Peyer's patch (tissue), 4 donors: Measurements from ENCODE around the gene TCF7L2. TPM values are rescaled to one million over a fixed set of nuclear protein-coding genes. Genes with fewer than 3 reads are reported as not detected.

ENCODE experiments used
- DNase-seq, 3 donors: peaks; one replicate each; pipeline ENCODE4 v3.0.0-alpha.2; 2017 to 2019
- H3K27ac ChIP-seq, 4 donors: fragments of 200-600 bp; sonication (generic); one replicate each; pipeline ENCODE4 v1.5.1; 2016 to 2019
- H3K27me3 ChIP-seq, 2 donors: fragments of 200-600 bp; sonication (generic); one replicate each; pipeline ENCODE4 v1.5.1; 2019
- H3K36me3 ChIP-seq, 3 donors: fragments of 200-600 bp; sonication (generic); one replicate each; pipeline ENCODE4 v1.5.1; 2016 to 2019
- H3K4me1 ChIP-seq, 4 donors: fragments of 200-600 bp; sonication (generic); one replicate each; pipeline ENCODE4 v1.5.1; 2016 to 2019
- H3K4me3 ChIP-seq, 4 donors: fragments of 200-600 bp; sonication (generic); 1 replicate in 3 of 4; 2 replicates in 1 of 4; pipeline ENCODE4 v1.5.1; 2016 to 2019; ENCODE audit warnings: mild to moderate bottlenecking in 1 of 4
- H3K9me3 ChIP-seq, 4 donors: fragments of 200-600 bp; sonication (generic); one replicate each; pipeline ENCODE4 v1.5.1; 2016 to 2019; ENCODE audit warnings: mild to moderate bottlenecking in 1 of 4
- CTCF ChIP-seq, 6 experiments: fragments of 450-650 bp in 4 of 6; fragments of 200-600 bp in 2 of 6; sonication (generic) in 1 of 6; IDR thresholded peaks; one replicate each; pipeline ENCODE4 v1.5.1; 2017 to 2019; ENCODE audit warnings: antibody characterized with exemption in 6 of 6, mild to moderate bottlenecking in 3 of 6, moderate library complexity in 1 of 6
- POLR2A ChIP-seq, 2 donors: fragments of 450-650 bp; IDR thresholded peaks; one replicate each; pipeline ENCODE4 v1.5.1; 2017; ENCODE audit warnings: antibody characterized with exemption in 2 of 2, mild to moderate bottlenecking in 2 of 2, moderate library complexity in 2 of 2
- total RNA-seq, 4 donors: library from RNA; depleted of rRNA; stranded (reverse); fragments of >200 nt; gene quantifications; one replicate each; pipeline ENCODE4 v1.1.0, GENCODE V29; 2016

Gene TCF7L2
- total RNA-seq, 4 donors from 2014 or later, result 72.3 to 148 (median 93.0) TPM

GRCh38 chr10:113115556-113115955 is 165.5 kb downstream of the TCF7L2 start:
- Histone ChIP-seq H3K4me1 (peaks cover 0 to 7% (median 1%) of the 10 kb centered on the region in 4 donors), H3K9me3 (no peaks in the 10 kb centered on the region), H3K36me3 (no peaks in the 10 kb centered on the region), H3K27me3 (no peaks in the 10 kb centered on the region), H3K4me3 (no peak overlapping the region), H3K27ac (no peak overlapping the region)
- TF ChIP-seq CTCF (IDR thresholded peaks at IDR 0.05), result no peak
- no peak for TF ChIP-seq POLR2A (IDR thresholded peaks at IDR 0.05)
- DNase-seq, result no peak

- Histone ChIP-seq H3K36me3 (no peaks in the 10 kb centered on the region), H3K4me1 (no peaks in the 10 kb centered on the region), H3K4me3 (no peak overlapping the region), H3K9me3 (no peaks in the 10 kb centered on the region), H3K27me3 (no peaks in the 10 kb centered on the region), H3K27ac (no peak overlapping the region)
- TF ChIP-seq CTCF (IDR thresholded peaks at IDR 0.05) (no peak), POLR2A (IDR thresholded peaks at IDR 0.05) (no peak)
- DNase-seq, result no peak
Measured at GRCh38 chr10:113118882-113119281, 168.8 kb downstream of the TCF7L2 start.

- H3K36me3 ChIP-seq, result no peaks in the 10 kb centered on the region
- H3K27me3 ChIP-seq, result no peaks in the 10 kb centered on the region
- H3K4me1 ChIP-seq, result no peaks in the 10 kb centered on the region
- TF ChIP-seq CTCF (IDR thresholded peaks at IDR 0.05) (no peak), POLR2A (IDR thresholded peaks at IDR 0.05) (no peak)
- H3K4me3 ChIP-seq, result no peak overlapping the region
- no peaks in the 10 kb centered on the region for H3K9me3 ChIP-seq
- no peak overlapping the region for H3K27ac ChIP-seq
- DNase-seq, result no peak
Measured at GRCh38 chr10:113119801-113120200, 169.8 kb downstream of the TCF7L2 start.

GRCh38 chr10:113121153-113121552 is 171.1 kb downstream of the TCF7L2 start:
- TF ChIP-seq CTCF (IDR thresholded peaks at IDR 0.05), result no peak
- TF ChIP-seq POLR2A (IDR thresholded peaks at IDR 0.05), result no peak
- no peaks in the 10 kb centered on the region for H3K27me3 ChIP-seq
- DNase-seq, result no peak

GRCh38 chr10:113122947-113123346 is 172.9 kb downstream of the TCF7L2 start:
- TF ChIP-seq POLR2A (IDR thresholded peaks at IDR 0.05), result no peak
- TF ChIP-seq CTCF (IDR thresholded peaks at IDR 0.05), result no peak
- Histone ChIP-seq H3K36me3 (no peaks in the 10 kb centered on the region), H3K27ac (no peak overlapping the region), H3K9me3 (no peaks in the 10 kb centered on the region), H3K27me3 (no peaks in the 10 kb centered on the region), H3K4me1 (peaks cover 0 to 13% (median 0%) of the 10 kb centered on the region in 4 donors), H3K4me3 (no peak overlapping the region)
- DNase-seq, result no peak

More at GRCh38 chr10:113121153-113121552, 171.1 kb downstream of the TCF7L2 start:
- H3K36me3 ChIP-seq, result no peaks in the 10 kb centered on the region
- no peaks in the 10 kb centered on the region for H3K9me3 ChIP-seq
- H3K4me3 ChIP-seq, result no peak overlapping the region
- H3K4me1 ChIP-seq, result peaks cover 0 to 1% (median 0%) of the 10 kb centered on the region in 4 donors
- H3K27ac ChIP-seq, result no peak overlapping the region

- Histone ChIP-seq H3K4me1 (peaks cover 0 to 13% (median 0%) of the 10 kb centered on the region in 4 donors), H3K27me3 (no peaks in the 10 kb centered on the region), H3K27ac (no peak overlapping the region), H3K4me3 (no peak overlapping the region), H3K9me3 (no peaks in the 10 kb centered on the region), H3K36me3 (no peaks in the 10 kb centered on the region)
- no peak for TF ChIP-seq CTCF (IDR thresholded peaks at IDR 0.05)
- no peak for TF ChIP-seq POLR2A (IDR thresholded peaks at IDR 0.05)
- DNase-seq, result no peak
Measured at GRCh38 chr10:113124724-113125123, 174.7 kb downstream of the TCF7L2 start.
